ENCODE measurements around the gene EXT2. TPM values are rescaled to one million over a fixed set of nuclear protein-coding genes. Genes with fewer than 3 reads are reported as not detected.

Gene EXT2
- total and polyA plus RNA-seq, 8 donors: 14.4 to 36.3 (median 24.9) TPM

DNA sequence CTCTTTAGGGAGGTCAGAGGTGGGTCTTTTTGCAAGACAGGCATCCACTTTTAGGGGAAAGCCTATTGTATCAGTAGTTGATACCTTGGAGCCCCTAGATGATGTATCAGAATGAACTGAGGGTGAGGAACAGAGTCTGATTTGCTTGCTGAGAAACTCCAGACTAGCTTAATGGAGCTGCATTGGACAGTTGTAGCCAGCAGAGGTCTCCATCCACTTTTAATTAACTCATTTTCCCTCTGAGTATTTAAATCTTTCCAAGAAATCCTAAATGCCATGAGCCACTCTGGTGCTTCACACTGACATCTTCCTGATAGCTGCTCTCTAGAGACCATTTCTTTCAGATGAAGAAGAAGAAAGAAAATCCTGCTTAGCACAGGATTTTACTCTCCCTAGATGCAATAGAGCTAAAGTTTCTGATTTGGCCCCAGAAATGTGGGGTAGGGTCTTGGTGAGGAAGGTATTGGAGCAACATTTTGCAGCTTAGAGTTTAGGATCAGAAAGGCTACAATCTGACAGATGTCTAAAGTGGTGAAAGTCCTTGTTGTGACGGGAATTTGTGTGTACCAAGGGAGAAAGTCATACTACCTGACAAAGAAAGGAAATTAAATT lies 38.0 kb downstream of the EXT2 start:
- no peaks in the 10 kb centered on the region for H3K27me3 ChIP-seq
- TF ChIP-seq, protein P1, sequence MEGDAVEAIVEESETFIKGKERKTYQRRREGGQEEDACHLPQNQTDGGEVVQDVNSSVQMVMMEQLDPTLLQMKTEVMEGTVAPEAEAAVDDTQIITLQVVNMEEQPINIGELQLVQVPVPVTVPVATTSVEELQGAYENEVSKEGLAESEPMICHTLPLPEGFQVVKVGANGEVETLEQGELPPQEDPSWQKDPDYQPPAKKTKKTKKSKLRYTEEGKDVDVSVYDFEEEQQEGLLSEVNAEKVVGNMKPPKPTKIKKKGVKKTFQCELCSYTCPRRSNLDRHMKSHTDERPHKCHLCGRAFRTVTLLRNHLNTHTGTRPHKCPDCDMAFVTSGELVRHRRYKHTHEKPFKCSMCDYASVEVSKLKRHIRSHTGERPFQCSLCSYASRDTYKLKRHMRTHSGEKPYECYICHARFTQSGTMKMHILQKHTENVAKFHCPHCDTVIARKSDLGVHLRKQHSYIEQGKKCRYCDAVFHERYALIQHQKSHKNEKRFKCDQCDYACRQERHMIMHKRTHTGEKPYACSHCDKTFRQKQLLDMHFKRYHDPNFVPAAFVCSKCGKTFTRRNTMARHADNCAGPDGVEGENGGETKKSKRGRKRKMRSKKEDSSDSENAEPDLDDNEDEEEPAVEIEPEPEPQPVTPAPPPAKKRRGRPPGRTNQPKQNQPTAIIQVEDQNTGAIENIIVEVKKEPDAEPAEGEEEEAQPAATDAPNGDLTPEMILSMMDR (IDR thresholded peaks at IDR 0.05): peak; percentile 15 to 34 (median 30)
- no peak overlapping the region for H3K4me3 ChIP-seq
- peaks cover 0 to 13% (median 0%) of the 10 kb centered on the region in 3 donors for H3K36me3 ChIP-seq
- no peaks in the 10 kb centered on the region for H3K4me1 ChIP-seq
- H3K27ac ChIP-seq: no peak overlapping the region
- no peaks in the 10 kb centered on the region for H3K9me3 ChIP-seq
- DNase-seq: no peak
- ATAC-seq: peak; percentile 50 to 79 (median 76)
- 72 to 74% methylated on average over 1 of the region's 1 CpG for WGBS, 2 donors
- intact Hi-C loops (cut with DNase I): loop anchor here in 1 of 3 donors (10.0 kb wide), 1 partner anchor 401 kb away; no protein-coding TSS in a partner anchor
- FAIRE-seq: no peak

DNA sequence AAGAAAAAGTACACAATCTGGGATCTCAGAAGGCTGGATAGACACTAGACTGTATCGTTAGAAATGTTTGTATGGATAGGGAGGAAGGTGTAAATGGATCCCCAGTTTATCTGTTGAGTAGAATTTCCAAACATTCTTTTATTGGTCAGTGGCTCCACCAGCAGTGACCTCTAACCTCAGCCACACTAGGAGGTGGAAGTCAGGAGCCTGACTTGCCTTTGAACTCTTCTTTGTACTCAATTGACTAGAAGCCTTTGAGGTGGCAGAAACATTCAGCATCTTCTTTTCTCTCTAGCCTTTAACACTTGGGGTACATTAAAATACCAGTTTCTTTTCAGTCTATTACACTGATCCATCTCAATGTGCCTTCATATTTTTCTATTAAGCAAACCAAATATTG lies 39.1 kb downstream of the EXT2 start:
- DNase-seq (no peak), FAIRE-seq (no peak), ATAC-seq (no peak)
- intact Hi-C loops (cut with DNase I): loop anchor here in 1 of 3 donors (10.0 kb wide), 1 partner anchor 400 kb away; no protein-coding TSS in a partner anchor
- TF ChIP-seq, protein P1 (IDR thresholded peaks at IDR 0.05): no peak
- H3K27ac ChIP-seq: no peak overlapping the region
- no peak overlapping the region for H3K4me3 ChIP-seq
- 73 to 81% methylated on average over 1 of the region's 1 CpG for WGBS, 2 donors
- H3K27me3 ChIP-seq: no peaks in the 10 kb centered on the region
- H3K9me3 ChIP-seq: no peaks in the 10 kb centered on the region
- H3K36me3 ChIP-seq: peaks cover 0 to 13% (median 0%) of the 10 kb centered on the region in 3 donors
- H3K4me1 ChIP-seq: no peaks in the 10 kb centered on the region

DNA sequence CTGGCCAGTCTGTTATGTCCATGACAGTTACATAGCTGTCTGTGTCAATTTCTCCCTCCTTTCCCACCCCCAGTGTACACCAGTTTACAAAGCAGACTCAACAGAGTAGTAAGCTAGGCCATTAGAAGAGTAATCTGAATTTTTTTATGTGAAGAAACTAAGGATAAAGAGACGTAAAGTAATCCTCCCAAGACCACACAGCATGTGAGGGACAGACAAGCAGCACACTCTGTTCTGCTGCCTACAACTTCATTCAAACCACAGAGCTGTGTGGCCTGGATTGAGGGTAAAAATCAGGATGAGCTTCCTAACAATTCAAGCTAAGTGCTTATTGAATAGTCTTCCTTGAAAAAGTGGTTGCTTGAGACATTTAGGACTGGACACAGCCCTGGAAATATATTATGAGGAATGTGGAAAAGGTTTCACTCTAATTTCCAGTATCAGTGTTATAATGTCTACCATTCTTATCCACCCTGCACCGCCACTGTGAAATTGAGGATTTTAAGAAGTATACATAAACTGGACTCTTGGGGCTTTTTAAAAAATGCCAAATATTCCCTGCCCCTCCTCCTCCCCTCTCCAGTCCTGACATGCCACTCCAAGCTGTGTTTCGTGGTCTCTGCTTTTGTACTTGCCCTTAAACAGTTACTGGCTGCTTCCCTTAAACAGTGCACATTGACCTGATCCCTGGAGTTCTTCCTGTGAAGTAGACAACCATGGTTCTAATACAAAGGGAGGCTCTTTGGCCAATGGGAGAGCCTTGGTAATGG lies 40.9 kb downstream of the EXT2 start:
- ATAC-seq (no peak), FAIRE-seq (no peak), DNase-seq (no peak)
- no peak overlapping the region for H3K4me3 ChIP-seq
- no peak overlapping the region for H3K27ac ChIP-seq
- whole genome bisulfite sequencing, 2 donors: 91 to 95% methylated on average over 3 of the region's 3 CpGs
- TF ChIP-seq, protein P1 (IDR thresholded peaks at IDR 0.05): no peak
- no peaks in the 10 kb centered on the region for H3K36me3 ChIP-seq
- intact Hi-C loops (cut with DNase I): loop anchor here in 1 of 3 donors (10.0 kb wide), 1 partner anchor 398 kb away; no protein-coding TSS in a partner anchor
- no peaks in the 10 kb centered on the region for H3K27me3 ChIP-seq
- no peaks in the 10 kb centered on the region for H3K4me1 ChIP-seq
- H3K9me3 ChIP-seq: no peaks in the 10 kb centered on the region

DNA sequence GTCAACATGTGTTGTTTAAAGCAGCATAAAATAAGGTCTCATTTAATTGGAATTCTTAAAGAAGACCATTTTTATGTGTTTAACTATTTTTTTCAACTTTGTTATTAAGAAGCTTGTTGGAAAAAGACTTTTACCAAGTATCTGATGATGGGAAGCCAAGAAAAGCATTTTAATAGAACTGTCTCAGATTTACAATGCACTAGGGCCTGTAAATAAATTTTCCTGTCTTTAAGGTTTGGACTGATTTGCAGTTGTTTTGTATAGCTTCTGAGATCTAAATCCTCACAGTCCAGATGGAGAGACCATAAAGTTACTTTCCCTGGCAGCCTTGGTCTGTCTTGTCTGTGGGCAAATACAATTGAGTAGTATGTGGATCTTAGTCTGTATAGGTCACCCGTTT lies 41.6 kb downstream of the EXT2 start:
- Histone ChIP-seq H3K36me3 (no peaks in the 10 kb centered on the region), H3K4me1 (no peaks in the 10 kb centered on the region), H3K27me3 (no peaks in the 10 kb centered on the region), H3K4me3 (no peak overlapping the region), H3K27ac (no peak overlapping the region), H3K9me3 (no peaks in the 10 kb centered on the region)
- ATAC-seq (no peak), DNase-seq (no peak), FAIRE-seq (no peak)
- WGBS, 2 donors: 65 to 66% methylated on average over 1 of the region's 1 CpG
- TF ChIP-seq, protein P1 (IDR thresholded peaks at IDR 0.05): no peak
- intact Hi-C loops (cut with DNase I): loop anchor here in 1 of 3 donors (10.0 kb wide), 1 partner anchor 398 kb away; no protein-coding TSS in a partner anchor

Data from pancreas (tissue), 10 donors.